C4-2B (cell line): ENCODE measurements around the gene PRDX5.

Experiments used
- H3K27ac ChIP-seq: fragments of 450-650 bp; 2 replicates; pipeline ENCODE4 v1.5.1; 2017
- CTCF ChIP-seq: fragments of 450-650 bp; conservative IDR thresholded peaks from 2 replicates; pipeline ENCODE4 v1.5.1; 2017; ENCODE audit warnings: mild to moderate bottlenecking
- ZFX ChIP-seq: fragments of 450-650 bp; IDR thresholded peaks from 2 replicates; pipeline ENCODE4 v1.6.1; 2017

Gene PRDX5

GRCh38 chr11:64314146-64314804 is 3.6 kb upstream of the PRDX5 start:
- TF ChIP-seq CTCF, result no peak; the same call in 1 of the 2 replicates
- H3K27ac ChIP-seq, result no peak overlapping the region

GRCh38 chr11:64314805-64315561 is 2.9 kb upstream of the PRDX5 start:
- TF ChIP-seq CTCF (no peak; the same call in 1 of the 2 replicates), ZFX (peak; percentile 22; the same call in 1 of the 2 replicates)
- H3K27ac ChIP-seq, result peak overlapping the region; percentile 95; the same call in 1 of the 2 replicates

- H3K27ac ChIP-seq, result peak overlapping the region; percentile 95
Measured at GRCh38 chr11:64315667-64316526, 2.0 kb upstream of the PRDX5 start.

GRCh38 chr11:64316672-64317324 is 1.1 kb upstream of the PRDX5 start:
- peak overlapping the region; percentile 95 for H3K27ac ChIP-seq
- TF ChIP-seq ZFX, result no peak
- TF ChIP-seq CTCF, result no peak; the same call in 1 of the 2 replicates

GRCh38 chr11:64317325-64317960 is 478 bp upstream of the PRDX5 start, which contains the start of gene TRMT112:
TRMT112 (minus strand) TSS chr11:64317559; CDS start chr11:64317526, 33 bp downstream.
- H3K27ac ChIP-seq, result peak within 1 kb of the TSS; percentile 95
- TF ChIP-seq CTCF, result no peak
- TF ChIP-seq ZFX, result no peak

- TF ChIP-seq ZFX (no peak), CTCF (no peak)
- peak overlapping the region; percentile 95 for H3K27ac ChIP-seq
Measured at GRCh38 chr11:64318766-64319761, 1.1 kb downstream of the PRDX5 start.
